Measurements from ENCODE around the gene WDSUB1.

- no peak for TF ChIP-seq CTCF (conservative IDR thresholded peaks at IDR 0.05; ENCODE audit: low read depth, low read length)
- TF ChIP-seq MXI1 (IDR thresholded peaks at IDR 0.05; ENCODE audit: borderline replicate concordance, low read depth, low read length) = no peak
- TF ChIP-seq RAD21 (IDR thresholded peaks at IDR 0.05; ENCODE audit: low read length) = no peak
- no peak for TF ChIP-seq POLR2A (IDR thresholded peaks at IDR 0.05; ENCODE audit: low read depth, low read length)
- TF ChIP-seq USF2 (IDR thresholded peaks at IDR 0.05; ENCODE audit: low read depth, low read length) = no peak
- TF ChIP-seq CHD1 (IDR thresholded peaks at IDR 0.05; ENCODE audit: low read depth, low read length) = no peak
- no peak for TF ChIP-seq RCOR1 (IDR thresholded peaks at IDR 0.05; ENCODE audit: insufficient replicate concordance, low read length)
- TF ChIP-seq CEBPB (IDR thresholded peaks at IDR 0.05; ENCODE audit: low read depth, low read length) = no peak
- TF ChIP-seq BHLHE40 (IDR thresholded peaks at IDR 0.05; ENCODE audit: low read depth, low read length) = no peak
Measured at GRCh38 chr2:159227467-159227866, 59.0 kb downstream of the WDSUB1 start.
